Astrocyte (in vitro differentiated cells and primary cell): ENCODE data around the gene ITGB1. TPM values are rescaled to one million over a fixed set of nuclear protein-coding genes. Genes with fewer than 3 reads are reported as not detected.
A peak's percentile ranks its signal among the peaks of the same experiment; 100 is the strongest.

ENCODE experiments used
- DNase-seq: peaks from one replicate; pipeline ENCODE4 v3.0.0-alpha.2; 2010; ENCODE audit warnings: low read depth
- FAIRE-seq: peaks from 2 replicates; lab custom pipeline; 2011; peaks lifted over from hg19 to GRCh38; lab: Jason Lieb, UNC
- H2AFZ ChIP-seq: 2 replicates; pipeline ENCODE4 v1.6.0; 2012; ENCODE audit warnings: low read depth, low read length, inconsistent platforms
- H3K27ac ChIP-seq: 2 replicates; pipeline ENCODE4 v1.5.1; 2011; ENCODE audit warnings: low read depth, low read length, inconsistent platforms
- H3K27me3 ChIP-seq: 2 replicates; pipeline ENCODE4 v1.6.0; 2011; ENCODE audit warnings: low read length, inconsistent platforms; ENCODE audit not compliant: insufficient read depth
- H3K36me3 ChIP-seq: 2 replicates; pipeline ENCODE4 v1.5.1; 2011; ENCODE audit warnings: low read length, inconsistent platforms; ENCODE audit not compliant: insufficient read depth
- H3K4me1 ChIP-seq: 2 replicates; pipeline ENCODE4 v1.5.1; 2011; ENCODE audit warnings: low read length, inconsistent platforms; ENCODE audit not compliant: insufficient read depth
- H3K4me2 ChIP-seq: 2 replicates; pipeline ENCODE4 v1.6.0; 2012; ENCODE audit warnings: low read length, inconsistent platforms
- H3K4me3 ChIP-seq: 2 replicates; pipeline ENCODE4 v1.5.1; 2011; ENCODE audit warnings: low read depth, mild to moderate bottlenecking, low read length, inconsistent platforms; ENCODE audit not compliant: insufficient read depth
- H3K79me2 ChIP-seq: 2 replicates; pipeline ENCODE4 v1.6.0; 2012; ENCODE audit warnings: mild to moderate bottlenecking, low read length, inconsistent platforms; ENCODE audit not compliant: insufficient read depth
- H3K9ac ChIP-seq: 2 replicates; pipeline ENCODE4 v1.6.0; 2012; ENCODE audit warnings: mild to moderate bottlenecking, low read length, inconsistent platforms
- H3K9me3 ChIP-seq: 2 replicates; pipeline ENCODE4 v1.5.1; 2012; ENCODE audit warnings: low read depth, mild to moderate bottlenecking, low read length, inconsistent platforms; ENCODE audit not compliant: insufficient read depth
- H4K20me1 ChIP-seq: 2 replicates; pipeline ENCODE4 v1.6.0; 2012; ENCODE audit warnings: low read length, inconsistent platforms; ENCODE audit not compliant: insufficient read depth
- H3K27ac Mint-ChIP-seq: one replicate; pipeline ENCODE4 v1.8.0; 2021; ENCODE audit warnings: mild to moderate bottlenecking, mixed read lengths; ENCODE audit not compliant: unreplicated experiment
- H3K27me3 Mint-ChIP-seq: one replicate; pipeline ENCODE4 v1.8.0; 2021; ENCODE audit warnings: low read depth, mixed read lengths; ENCODE audit not compliant: unreplicated experiment
- H3K36me3 Mint-ChIP-seq: one replicate; pipeline ENCODE4 v1.8.0; 2021; ENCODE audit warnings: low read depth, mixed read lengths; ENCODE audit not compliant: unreplicated experiment
- H3K4me1 Mint-ChIP-seq: one replicate; pipeline ENCODE4 v1.8.0; 2021; ENCODE audit warnings: low read depth, mixed read lengths; ENCODE audit not compliant: unreplicated experiment
- H3K4me3 Mint-ChIP-seq: one replicate; pipeline ENCODE4 v1.8.0; 2021; ENCODE audit warnings: mild to moderate bottlenecking, moderate library complexity, mixed read lengths; ENCODE audit not compliant: unreplicated experiment
- H3K9me3 Mint-ChIP-seq: one replicate; pipeline ENCODE4 v1.8.0; 2021; ENCODE audit warnings: mild to moderate bottlenecking, mixed read lengths; ENCODE audit not compliant: unreplicated experiment
- CTCF ChIP-seq: IDR thresholded peaks from 2 replicates; pipeline ENCODE4 v1.5.1; 2011; ENCODE audit warnings: low read depth, mild to moderate bottlenecking, inconsistent platforms, low read length, moderate library complexity; ENCODE audit not compliant: insufficient read depth
- EZH2 ChIP-seq: IDR thresholded peaks from 2 replicates; pipeline ENCODE4 v1.6.1; 2012; ENCODE audit warnings: mild to moderate bottlenecking, low read length, inconsistent platforms; ENCODE audit not compliant: insufficient read depth
- total RNA-seq: library from RNA; stranded (reverse); gene quantifications from 2 replicates; pipeline ENCODE4 v1.2.1, GENCODE V29; 2021

ITGB1 gene
- total RNA-seq, 1 donor from 2014 or later, result 2,575 TPM

DNA sequence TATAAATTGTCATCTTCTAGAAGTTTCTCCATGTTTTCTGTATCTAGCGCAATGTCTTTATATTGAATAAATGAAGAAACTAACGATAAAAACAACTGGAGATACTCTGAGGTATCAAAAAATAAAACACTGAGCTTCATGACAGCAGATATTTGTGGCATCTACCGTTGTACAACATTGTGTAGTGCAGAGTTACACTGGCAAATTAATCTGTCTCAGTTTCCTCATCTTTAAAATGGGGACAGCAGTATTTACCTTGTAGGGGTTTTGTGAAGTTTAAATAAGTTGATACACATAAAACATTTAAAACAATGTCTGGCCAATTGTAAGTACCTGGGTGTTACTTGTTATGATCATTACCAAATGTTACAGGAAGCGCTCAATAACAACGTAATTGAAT, 10.4 kb downstream of the ITGB1 start:
- H3K4me2 ChIP-seq, result no peak overlapping the region
- DNase-seq, result no peak
- peaks cover 94% of the 10 kb centered on the region for H4K20me1 ChIP-seq
- no peaks in the 10 kb centered on the region for H3K27me3 ChIP-seq
- Mint-ChIP-seq H3K4me3 (peak overlapping the region; percentile 27), H3K4me1 (peaks cover 69% of the 10 kb centered on the region), H3K27ac (peak overlapping the region; percentile 87), H3K36me3 (peaks cover 10% of the 10 kb centered on the region), H3K9me3 (no peaks in the 10 kb centered on the region), H3K27me3 (no peaks in the 10 kb centered on the region)
- no peak for TF ChIP-seq EZH2
- TF ChIP-seq CTCF, result no peak
- H2AFZ ChIP-seq, result no peak overlapping the region
- no peak for FAIRE-seq
- H3K79me2 ChIP-seq, result peaks cover 100% of the 10 kb centered on the region
- H3K27ac ChIP-seq, result no peak overlapping the region
- no peak overlapping the region for H3K9ac ChIP-seq
- H3K4me3 ChIP-seq, result no peak overlapping the region
- peaks cover 10% of the 10 kb centered on the region for H3K36me3 ChIP-seq
- peaks cover 49% of the 10 kb centered on the region for H3K4me1 ChIP-seq
- H3K9me3 ChIP-seq, result no peaks in the 10 kb centered on the region

GRCh38 chr10:32946108-32946507, 11.9 kb downstream of the ITGB1 start:
- no peaks in the 10 kb centered on the region for H3K27me3 ChIP-seq
- H3K79me2 ChIP-seq, result peaks cover 100% of the 10 kb centered on the region
- Mint-ChIP-seq H3K4me1 (peaks cover 70% of the 10 kb centered on the region), H3K4me3 (no peak overlapping the region), H3K27me3 (no peaks in the 10 kb centered on the region), H3K9me3 (no peaks in the 10 kb centered on the region), H3K36me3 (peaks cover 7% of the 10 kb centered on the region), H3K27ac (peak overlapping the region; percentile 23)
- no peak overlapping the region for H3K4me3 ChIP-seq
- no peaks in the 10 kb centered on the region for H3K9me3 ChIP-seq
- H3K9ac ChIP-seq, result no peak overlapping the region
- H3K4me1 ChIP-seq, result peaks cover 52% of the 10 kb centered on the region
- no peak for DNase-seq
- no peak overlapping the region for H2AFZ ChIP-seq
- FAIRE-seq, result peak; percentile 45
- H4K20me1 ChIP-seq, result peaks cover 94% of the 10 kb centered on the region
- H3K36me3 ChIP-seq, result peaks cover 9% of the 10 kb centered on the region
- H3K27ac ChIP-seq, result no peak overlapping the region
- TF ChIP-seq EZH2 (no peak), CTCF (no peak)
- peak overlapping the region; percentile 17 for H3K4me2 ChIP-seq

GRCh38 chr10:32943854-32944661, 14.0 kb downstream of the ITGB1 start:
- Histone ChIP-seq H3K4me1 (peaks cover 56% of the 10 kb centered on the region), H3K27me3 (no peaks in the 10 kb centered on the region), H3K36me3 (peaks cover 21% of the 10 kb centered on the region), H3K27ac (no peak overlapping the region), H4K20me1 (peaks cover 96% of the 10 kb centered on the region), H3K4me3 (no peak overlapping the region), H3K9me3 (no peaks in the 10 kb centered on the region), H3K9ac (no peak overlapping the region), H2AFZ (no peak overlapping the region), H3K79me2 (peaks cover 100% of the 10 kb centered on the region), H3K4me2 (peak overlapping the region; percentile 34)
- TF ChIP-seq EZH2, result no peak
- TF ChIP-seq CTCF, result no peak
- Mint-ChIP-seq H3K36me3 (peaks cover 16% of the 10 kb centered on the region), H3K27me3 (no peaks in the 10 kb centered on the region), H3K9me3 (no peaks in the 10 kb centered on the region), H3K4me3 (peak overlapping the region; percentile 47), H3K27ac (peak overlapping the region; percentile 70), H3K4me1 (peaks cover 73% of the 10 kb centered on the region)
- FAIRE-seq, result no peak
- DNase-seq, result no peak
